ENCODE data around the gene COPG2.

DNA sequence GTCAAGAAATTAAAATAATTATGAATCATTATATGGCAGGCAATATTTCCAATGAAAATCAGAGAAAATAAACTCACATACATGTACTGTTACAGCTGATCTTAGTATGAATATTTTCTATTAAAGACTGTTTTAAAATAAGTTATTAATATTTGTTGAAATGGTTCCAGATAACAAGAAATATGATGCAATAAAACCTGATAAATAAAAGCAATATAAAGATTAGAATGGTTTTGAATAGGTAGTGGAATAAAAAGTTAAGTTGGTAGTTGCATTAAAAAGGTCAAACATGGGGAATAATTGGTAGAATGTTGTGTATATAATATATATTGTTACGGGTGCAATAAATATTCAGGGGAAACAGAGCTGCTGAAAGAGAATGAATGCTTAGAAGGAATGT is 124.2 kb downstream of the COPG2 start:
- no peak for TF ChIP-seq MXI1 (conservative IDR thresholded peaks at IDR 0.05; ENCODE audit: poor library complexity, severe bottlenecking)
- TF ChIP-seq, protein P1, sequence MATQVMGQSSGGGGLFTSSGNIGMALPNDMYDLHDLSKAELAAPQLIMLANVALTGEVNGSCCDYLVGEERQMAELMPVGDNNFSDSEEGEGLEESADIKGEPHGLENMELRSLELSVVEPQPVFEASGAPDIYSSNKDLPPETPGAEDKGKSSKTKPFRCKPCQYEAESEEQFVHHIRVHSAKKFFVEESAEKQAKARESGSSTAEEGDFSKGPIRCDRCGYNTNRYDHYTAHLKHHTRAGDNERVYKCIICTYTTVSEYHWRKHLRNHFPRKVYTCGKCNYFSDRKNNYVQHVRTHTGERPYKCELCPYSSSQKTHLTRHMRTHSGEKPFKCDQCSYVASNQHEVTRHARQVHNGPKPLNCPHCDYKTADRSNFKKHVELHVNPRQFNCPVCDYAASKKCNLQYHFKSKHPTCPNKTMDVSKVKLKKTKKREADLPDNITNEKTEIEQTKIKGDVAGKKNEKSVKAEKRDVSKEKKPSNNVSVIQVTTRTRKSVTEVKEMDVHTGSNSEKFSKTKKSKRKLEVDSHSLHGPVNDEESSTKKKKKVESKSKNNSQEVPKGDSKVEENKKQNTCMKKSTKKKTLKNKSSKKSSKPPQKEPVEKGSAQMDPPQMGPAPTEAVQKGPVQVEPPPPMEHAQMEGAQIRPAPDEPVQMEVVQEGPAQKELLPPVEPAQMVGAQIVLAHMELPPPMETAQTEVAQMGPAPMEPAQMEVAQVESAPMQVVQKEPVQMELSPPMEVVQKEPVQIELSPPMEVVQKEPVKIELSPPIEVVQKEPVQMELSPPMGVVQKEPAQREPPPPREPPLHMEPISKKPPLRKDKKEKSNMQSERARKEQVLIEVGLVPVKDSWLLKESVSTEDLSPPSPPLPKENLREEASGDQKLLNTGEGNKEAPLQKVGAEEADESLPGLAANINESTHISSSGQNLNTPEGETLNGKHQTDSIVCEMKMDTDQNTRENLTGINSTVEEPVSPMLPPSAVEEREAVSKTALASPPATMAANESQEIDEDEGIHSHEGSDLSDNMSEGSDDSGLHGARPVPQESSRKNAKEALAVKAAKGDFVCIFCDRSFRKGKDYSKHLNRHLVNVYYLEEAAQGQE (IDR thresholded peaks at IDR 0.05; ENCODE audit: borderline replicate concordance), result no peak
- TF ChIP-seq, protein P2, sequence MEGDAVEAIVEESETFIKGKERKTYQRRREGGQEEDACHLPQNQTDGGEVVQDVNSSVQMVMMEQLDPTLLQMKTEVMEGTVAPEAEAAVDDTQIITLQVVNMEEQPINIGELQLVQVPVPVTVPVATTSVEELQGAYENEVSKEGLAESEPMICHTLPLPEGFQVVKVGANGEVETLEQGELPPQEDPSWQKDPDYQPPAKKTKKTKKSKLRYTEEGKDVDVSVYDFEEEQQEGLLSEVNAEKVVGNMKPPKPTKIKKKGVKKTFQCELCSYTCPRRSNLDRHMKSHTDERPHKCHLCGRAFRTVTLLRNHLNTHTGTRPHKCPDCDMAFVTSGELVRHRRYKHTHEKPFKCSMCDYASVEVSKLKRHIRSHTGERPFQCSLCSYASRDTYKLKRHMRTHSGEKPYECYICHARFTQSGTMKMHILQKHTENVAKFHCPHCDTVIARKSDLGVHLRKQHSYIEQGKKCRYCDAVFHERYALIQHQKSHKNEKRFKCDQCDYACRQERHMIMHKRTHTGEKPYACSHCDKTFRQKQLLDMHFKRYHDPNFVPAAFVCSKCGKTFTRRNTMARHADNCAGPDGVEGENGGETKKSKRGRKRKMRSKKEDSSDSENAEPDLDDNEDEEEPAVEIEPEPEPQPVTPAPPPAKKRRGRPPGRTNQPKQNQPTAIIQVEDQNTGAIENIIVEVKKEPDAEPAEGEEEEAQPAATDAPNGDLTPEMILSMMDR (IDR thresholded peaks at IDR 0.05; ENCODE audit: poor library complexity, severe bottlenecking), result no peak
- TF ChIP-seq EZH2 (IDR thresholded peaks at IDR 0.05; ENCODE audit: borderline replicate concordance, insufficient read depth, low read length, poor library complexity, severe bottlenecking), result no peak
- no peak for TF ChIP-seq POLR2AphosphoS5 (IDR thresholded peaks at IDR 0.05)
- TF ChIP-seq TAF1 (IDR thresholded peaks at IDR 0.05; ENCODE audit: low read depth), result no peak
- TF ChIP-seq SMC3 (conservative IDR thresholded peaks at IDR 0.05; ENCODE audit: poor library complexity), result no peak
